Mesodermal cell (in vitro differentiated cells): Measurements from ENCODE around the gene LRSAM1.

Source experiments
- H3K27ac ChIP-seq: 2 replicates; pipeline ENCODE4 v1.7.0; 2013; ENCODE audit warnings: mild to moderate bottlenecking, low read depth, low read length, moderate library complexity; ENCODE audit not compliant: severe bottlenecking
- H3K36me3 ChIP-seq: 2 replicates; pipeline ENCODE4 v1.7.1; 2013; ENCODE audit warnings: mild to moderate bottlenecking, low read length, moderate library complexity; ENCODE audit not compliant: control insufficient read depth, insufficient read depth
- H3K4me1 ChIP-seq: one replicate; pipeline ENCODE4 v1.7.1; 2013; ENCODE audit warnings: mild to moderate bottlenecking, low read length; ENCODE audit not compliant: insufficient read depth, control insufficient read depth, poor library complexity, severe bottlenecking
- H3K4me3 ChIP-seq: 2 replicates; pipeline ENCODE4 v1.7.0; 2013; ENCODE audit warnings: low read length, control low read depth, mild to moderate bottlenecking; ENCODE audit not compliant: insufficient read depth, poor library complexity, severe bottlenecking; ENCODE audit errors: extremely low read depth
- H3K9me3 ChIP-seq: 2 replicates; pipeline ENCODE4 v1.7.1; 2013; ENCODE audit warnings: mild to moderate bottlenecking, low read length, moderate library complexity; ENCODE audit not compliant: control insufficient read depth
- WGBS, 2 experiments: methylation state at CpG; one replicate each; pipeline ENCODE4 v1.1.5; 2013; ENCODE audit warnings: missing lambda C conversion rate in 2 of 2; ENCODE audit not compliant: insufficient coverage in 2 of 2; 5-methylcytosine and 5-hydroxymethylcytosine counted together

The LRSAM1 gene

DNA sequence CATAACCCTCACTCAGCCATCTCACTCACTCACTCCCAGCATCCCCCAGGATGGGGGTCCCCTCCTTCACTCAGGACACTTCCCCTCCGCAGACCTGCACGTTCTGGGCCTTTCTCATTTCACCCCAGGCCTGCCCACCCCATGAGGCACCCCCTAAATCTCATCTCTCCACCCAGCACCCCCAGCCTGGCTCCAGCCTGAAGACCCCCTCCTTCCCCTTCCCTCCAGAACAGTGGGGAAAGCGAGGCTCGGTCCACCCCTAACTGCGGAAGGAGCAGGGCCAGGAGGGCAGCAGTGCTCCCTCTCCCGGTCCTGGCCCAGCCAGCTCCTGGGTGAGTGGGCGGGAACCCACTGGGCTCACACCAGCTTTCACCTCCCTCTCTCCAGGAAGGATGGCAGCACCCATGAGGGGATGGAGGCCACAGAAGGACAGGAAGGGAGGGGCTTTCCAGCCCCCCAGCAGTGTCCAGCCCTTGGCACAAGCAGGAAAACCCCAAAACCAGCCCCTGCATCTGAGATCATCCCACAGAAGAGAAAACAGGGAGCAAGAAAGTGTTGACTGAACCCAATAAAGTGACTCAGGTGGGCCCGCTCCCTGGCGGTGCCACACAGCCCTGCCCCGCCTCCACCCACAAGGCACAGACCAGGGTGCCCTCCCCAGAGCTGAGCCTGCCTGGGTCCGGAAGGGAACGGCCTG is 55.0 kb downstream of the LRSAM1 start:
- Histone ChIP-seq H3K27ac (no peak overlapping the region), H3K36me3 (peaks cover 88% of the 10 kb centered on the region), H3K9me3 (no peaks in the 10 kb centered on the region), H3K4me1 (peaks cover 50% of the 10 kb centered on the region), H3K4me3 (no peak overlapping the region)
- 94 to 97% methylated on average over 6 to 10 of the region's 12 CpGs for WGBS, 2 experiments

DNA sequence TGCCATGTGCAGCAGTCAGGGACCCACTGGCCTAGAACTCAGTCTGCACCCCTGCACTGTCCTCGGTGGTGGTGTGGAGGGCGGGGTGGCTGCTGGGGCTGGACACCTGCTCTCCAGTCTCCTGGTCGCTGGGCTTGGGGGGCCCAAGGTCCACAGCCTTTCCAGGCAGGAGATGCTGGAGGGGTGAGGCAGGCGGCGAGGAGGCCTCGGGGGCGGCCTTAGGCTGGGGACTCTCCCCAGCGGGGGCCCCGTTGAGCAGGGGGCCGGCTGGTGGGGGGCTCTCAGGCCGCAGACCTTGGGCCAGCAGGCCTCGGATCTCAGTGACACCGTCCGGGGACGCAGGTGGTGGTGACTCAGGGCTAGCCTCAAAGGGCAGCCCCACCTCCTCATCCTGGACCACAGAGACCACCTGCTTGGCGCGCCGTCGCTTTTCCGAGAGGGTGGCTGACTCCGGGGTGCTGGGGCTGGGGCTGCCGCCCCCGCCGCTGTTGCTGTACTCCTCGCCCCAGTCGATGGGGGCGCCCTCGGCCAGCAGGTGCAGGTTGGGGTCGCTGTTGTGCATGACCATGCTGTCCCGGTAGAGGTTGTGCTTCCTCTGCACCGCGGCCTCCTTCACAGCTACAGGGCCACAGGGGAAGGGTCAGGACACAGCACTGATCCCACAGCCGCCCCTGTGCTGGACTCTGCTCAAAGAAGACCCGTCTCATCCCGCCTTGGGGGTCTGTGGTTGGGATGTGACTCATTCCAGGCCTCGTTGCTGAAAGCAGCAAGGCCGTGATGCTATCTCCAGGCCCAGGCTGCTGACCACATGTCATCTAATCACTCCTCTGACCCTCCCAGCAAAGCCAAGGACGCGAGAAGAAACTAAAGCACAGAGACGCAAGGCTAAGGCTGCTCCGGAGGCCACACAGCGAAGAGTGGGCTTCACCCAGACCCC is 55.8 kb downstream of the LRSAM1 start:
- Histone ChIP-seq H3K4me1 (peaks cover 50% of the 10 kb centered on the region), H3K9me3 (no peaks in the 10 kb centered on the region), H3K27ac (peak overlapping the region; percentile 49), H3K4me3 (no peak overlapping the region), H3K36me3 (peaks cover 89% of the 10 kb centered on the region)
- 91 to 94% methylated on average over 26 to 31 of the region's 42 CpGs for WGBS, 2 experiments

DNA sequence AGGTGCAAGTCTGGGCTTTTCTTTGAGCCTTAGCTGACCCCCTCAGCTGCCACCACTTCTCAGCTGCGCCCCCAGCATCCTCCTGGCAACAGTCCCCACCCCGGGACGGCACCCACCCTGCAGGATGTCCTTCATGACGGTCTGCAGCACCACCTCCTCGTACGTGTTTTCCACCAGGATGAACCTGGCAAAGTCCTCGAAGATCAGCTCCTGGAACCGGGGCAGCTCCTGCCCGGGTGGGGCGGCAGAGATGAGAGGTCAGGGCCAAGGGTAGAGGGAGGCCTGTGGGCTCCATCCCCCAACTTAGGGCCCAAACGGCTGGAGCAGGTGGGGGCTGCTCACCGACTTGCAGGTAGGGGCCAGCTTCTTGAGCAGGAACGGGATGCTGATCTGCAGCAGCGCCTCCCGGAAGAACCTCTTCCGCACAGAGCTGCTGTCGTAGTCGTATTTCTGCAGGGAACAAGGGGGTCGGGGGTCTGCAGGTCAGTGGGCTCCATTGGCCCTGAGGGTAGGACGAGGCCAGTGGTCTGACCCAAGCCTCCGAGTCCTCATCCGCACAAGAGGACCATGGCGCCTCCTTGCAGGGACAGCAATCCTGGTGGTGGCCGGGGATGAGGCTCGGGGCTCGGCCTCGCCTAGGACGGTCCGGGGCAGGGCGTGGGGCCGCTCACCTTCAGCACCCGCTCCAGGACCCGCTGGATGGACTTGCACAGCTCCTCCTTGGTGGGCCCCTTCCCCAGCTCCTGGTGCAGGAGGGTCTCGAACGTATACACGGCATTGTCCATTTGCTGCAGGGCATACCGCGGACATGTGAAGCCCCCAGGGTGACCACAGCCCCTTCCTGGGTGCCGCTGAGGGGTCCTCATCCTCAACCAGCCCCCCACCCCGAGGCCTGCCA is 56.7 kb downstream of the LRSAM1 start:
- H3K4me1 ChIP-seq: peaks cover 50% of the 10 kb centered on the region
- WGBS, 2 experiments: 97% methylated on average over 33 of the region's 40 CpGs
- peaks cover 89% of the 10 kb centered on the region for H3K36me3 ChIP-seq

DNA sequence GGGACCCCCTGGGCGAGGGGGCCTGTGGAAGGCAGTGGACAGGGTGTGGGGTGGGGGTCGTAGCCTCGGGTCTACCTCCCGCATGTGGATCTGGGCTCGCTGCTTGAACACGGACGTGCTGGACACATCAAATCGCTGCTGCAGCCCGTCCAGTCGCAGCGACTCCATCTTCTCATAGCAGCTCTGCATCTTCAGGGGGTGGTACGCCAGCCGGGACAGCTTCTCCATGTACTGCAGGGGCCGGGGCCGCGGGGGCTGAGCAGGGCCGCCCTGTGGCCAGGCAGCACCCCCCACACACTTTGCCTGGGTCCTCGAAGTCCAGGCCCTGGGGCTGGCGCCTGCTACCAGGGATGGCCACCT is 57.6 kb downstream of the LRSAM1 start:
- Histone ChIP-seq H3K4me1 (peaks cover 45% of the 10 kb centered on the region), H3K36me3 (peaks cover 89% of the 10 kb centered on the region), H3K27ac (no peak overlapping the region), H3K9me3 (no peaks in the 10 kb centered on the region), H3K4me3 (no peak overlapping the region)
- 94 to 97% methylated on average over 13 to 18 of the region's 19 CpGs for WGBS, 2 experiments

More for the DNA sequence above, 56.7 kb downstream of the LRSAM1 start:
- no peaks in the 10 kb centered on the region for H3K9me3 ChIP-seq
- no peak overlapping the region for H3K4me3 ChIP-seq
- peak overlapping the region; percentile 49 for H3K27ac ChIP-seq

DNA sequence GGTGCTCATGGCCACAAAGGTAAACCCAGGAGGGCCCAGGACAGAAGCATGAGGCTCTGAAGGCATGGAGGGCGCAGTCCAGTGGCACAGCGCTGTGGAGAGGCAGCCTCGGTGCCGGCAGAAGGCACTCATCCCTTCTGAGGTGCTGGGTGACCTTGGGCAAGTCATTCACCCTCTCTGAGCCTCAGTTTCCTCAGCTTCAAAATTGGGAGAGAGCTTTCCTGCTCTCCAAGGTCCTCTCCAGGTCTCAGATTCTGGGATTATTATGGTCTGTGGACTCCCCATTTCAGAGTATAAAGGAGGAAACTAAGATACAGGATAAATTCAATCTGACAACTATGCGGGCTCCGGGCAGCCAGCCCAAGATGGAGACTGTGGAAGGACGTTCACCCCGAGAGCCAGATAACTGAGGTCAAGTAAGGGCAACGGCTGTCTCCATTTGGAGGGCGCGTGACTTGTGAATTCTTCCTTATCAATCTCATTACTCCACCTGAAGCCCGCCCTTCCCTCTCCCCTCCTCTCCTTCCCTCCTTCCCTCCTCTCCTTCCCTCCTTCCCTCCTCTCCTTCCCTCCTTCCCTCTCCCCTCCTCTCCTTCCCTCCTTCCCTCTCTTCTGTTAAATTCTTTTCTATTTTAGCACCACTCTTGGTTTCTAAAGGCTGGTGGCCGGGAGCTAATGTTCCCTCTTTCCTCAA is 58.1 kb downstream of the LRSAM1 start:
- H3K4me1 ChIP-seq: peaks cover 41% of the 10 kb centered on the region
- H3K36me3 ChIP-seq: peaks cover 91% of the 10 kb centered on the region
- 91 to 92% methylated on average over 12 to 13 of the region's 13 CpGs for WGBS, 2 experiments
- no peaks in the 10 kb centered on the region for H3K9me3 ChIP-seq
- no peak overlapping the region for H3K27ac ChIP-seq
- no peak overlapping the region for H3K4me3 ChIP-seq

DNA sequence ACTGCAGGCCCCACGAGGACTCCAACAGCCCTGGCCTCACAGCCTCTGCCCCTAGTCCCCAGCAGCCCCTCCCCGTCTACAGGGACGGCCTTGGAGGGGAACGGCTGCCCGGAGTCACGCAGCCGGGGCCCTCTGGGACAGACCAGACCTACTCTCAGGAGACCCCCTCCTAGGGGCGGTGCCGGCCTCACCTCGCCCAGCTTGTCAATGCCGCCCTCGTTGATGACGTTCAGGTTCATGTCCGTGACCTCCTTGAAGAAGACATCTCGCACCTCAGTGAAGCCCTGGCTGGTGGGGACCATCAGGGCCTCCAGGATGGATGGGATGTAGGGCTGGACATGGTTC is 58.6 kb downstream of the LRSAM1 start:
- H3K9me3 ChIP-seq: no peaks in the 10 kb centered on the region
- H3K4me1 ChIP-seq: peaks cover 37% of the 10 kb centered on the region
- 84 to 87% methylated on average over 12 to 14 of the region's 15 CpGs for WGBS, 2 experiments
- no peak overlapping the region for H3K4me3 ChIP-seq
- H3K36me3 ChIP-seq: peaks cover 91% of the 10 kb centered on the region
- H3K27ac ChIP-seq: no peak overlapping the region

DNA sequence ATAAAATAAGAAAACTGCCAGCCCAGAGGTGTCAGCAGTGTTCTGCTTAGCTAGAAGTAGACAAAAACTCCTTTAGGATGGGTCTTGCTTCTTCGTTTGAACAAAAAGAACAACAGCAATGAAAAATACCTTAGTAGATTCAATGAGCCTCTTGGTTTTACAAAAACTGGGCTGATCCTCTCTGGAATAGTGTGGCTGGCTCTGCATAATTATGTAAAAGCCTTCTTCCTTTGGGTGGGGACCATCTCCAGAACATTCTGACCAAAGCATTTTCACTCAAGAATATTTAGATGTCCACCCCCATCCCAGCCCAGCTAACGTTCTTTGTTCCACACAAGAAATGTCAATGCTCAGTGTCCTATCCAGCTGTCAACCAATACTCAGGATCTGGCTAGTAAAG is 63.2 kb downstream of the LRSAM1 start:
- 100% methylated on average over 1 to 2 of the region's 2 CpGs for WGBS, 2 experiments
- Histone ChIP-seq H3K4me1 (peaks cover 21% of the 10 kb centered on the region), H3K36me3 (peaks cover 85% of the 10 kb centered on the region), H3K9me3 (no peaks in the 10 kb centered on the region), H3K4me3 (no peak overlapping the region), H3K27ac (no peak overlapping the region)

DNA sequence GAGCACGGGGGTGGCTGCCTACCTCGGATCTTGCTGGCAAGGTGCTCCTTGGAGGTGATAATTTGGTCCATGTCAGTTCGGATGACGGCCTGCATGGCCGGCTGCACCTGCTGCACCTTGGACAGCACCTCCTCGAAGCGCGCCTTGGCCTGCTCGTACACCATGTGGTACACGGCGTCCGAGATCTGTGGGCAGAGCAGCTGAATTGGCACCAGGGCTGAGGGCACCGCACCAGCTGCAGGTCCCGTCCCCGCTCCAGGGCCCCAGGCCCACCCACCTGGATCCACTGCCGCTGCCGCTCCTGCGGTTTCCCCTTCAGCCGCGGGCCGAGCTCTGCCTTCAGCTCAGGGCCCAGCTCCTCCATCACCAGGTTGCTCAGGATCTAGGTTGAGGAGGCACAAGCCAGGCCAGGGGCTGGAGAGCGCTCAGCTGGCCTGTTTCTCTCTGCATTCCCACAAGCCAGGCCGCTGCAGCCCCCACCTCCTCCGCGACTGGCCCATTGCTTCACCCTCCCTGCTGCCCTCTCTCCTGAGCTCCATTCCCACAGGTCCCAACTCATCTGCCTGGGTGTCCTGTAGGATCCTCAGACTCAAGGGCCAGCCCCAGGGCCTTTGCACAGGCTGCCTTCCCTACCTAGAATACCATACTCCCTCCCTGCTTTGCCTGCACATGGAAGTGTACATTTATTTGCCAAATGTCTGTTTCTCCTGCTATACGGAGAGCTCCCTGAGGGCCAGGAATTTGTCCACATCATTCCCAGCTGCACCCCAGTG is 65.7 kb downstream of the LRSAM1 start:
- H3K27ac ChIP-seq: no peak overlapping the region
- WGBS, 2 experiments: 96 to 98% methylated on average over 24 to 25 of the region's 26 CpGs

DNA sequence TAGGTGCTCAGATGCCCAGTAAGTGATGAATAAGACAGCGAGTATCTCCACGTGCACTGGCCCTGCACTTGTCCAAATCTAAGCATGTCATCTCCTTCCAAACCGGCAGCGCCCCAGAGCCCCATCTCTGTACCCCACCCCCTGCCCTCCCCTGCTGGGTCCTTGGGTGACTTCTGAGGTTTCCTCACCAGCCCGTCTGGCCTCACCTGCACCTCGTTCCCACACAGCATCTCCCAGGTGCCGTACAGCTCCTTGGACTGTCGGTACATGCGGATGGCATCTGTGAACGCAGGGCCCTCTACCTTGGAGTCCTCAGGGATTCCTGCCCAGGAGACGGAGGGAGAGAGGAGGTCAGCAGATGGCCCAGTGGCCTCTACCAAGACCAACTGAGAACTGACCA is 66.3 kb downstream of the LRSAM1 start:
- Histone ChIP-seq H3K36me3 (peaks cover 81% of the 10 kb centered on the region), H3K4me1 (peaks cover 46% of the 10 kb centered on the region), H3K9me3 (no peaks in the 10 kb centered on the region), H3K27ac (no peak overlapping the region), H3K4me3 (no peak overlapping the region)
- 95 to 100% methylated on average over 6 to 11 of the region's 11 CpGs for WGBS, 2 experiments

More for the DNA sequence above, 65.7 kb downstream of the LRSAM1 start:
- Histone ChIP-seq H3K9me3 (no peaks in the 10 kb centered on the region), H3K36me3 (peaks cover 80% of the 10 kb centered on the region), H3K4me3 (no peak overlapping the region), H3K4me1 (peaks cover 40% of the 10 kb centered on the region)
